NCI-H524 treated with DMSO at 0.1 percent for 48 hours (cell line): ENCODE results near the gene USP5.

Experiments used
- DNase-seq: peaks from one replicate; lab custom pipeline; 2025; lab: John Stamatoyannopoulos, UW

The USP5 gene

DNA sequence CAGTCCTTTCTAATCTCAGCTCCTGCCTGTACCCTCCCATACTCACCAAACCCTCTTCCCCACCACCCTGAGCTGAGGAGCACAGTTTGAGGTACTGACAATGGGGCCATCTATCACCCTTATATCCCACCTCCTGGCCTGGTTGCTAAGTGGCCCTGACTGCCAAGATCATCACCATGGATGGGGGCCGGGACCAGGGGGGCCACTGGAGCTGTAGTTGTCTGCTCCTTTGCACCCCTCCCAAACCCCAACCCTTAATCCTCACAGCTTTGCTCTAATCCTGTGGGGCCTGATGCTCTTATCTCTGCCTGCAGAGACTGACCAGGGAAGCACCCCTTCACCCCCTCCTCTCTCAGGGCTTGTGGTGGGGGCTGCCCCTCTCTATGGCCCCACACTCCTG is 11.6 kb upstream of the USP5 start:
- DNase-seq = peak; percentile 95

DNA sequence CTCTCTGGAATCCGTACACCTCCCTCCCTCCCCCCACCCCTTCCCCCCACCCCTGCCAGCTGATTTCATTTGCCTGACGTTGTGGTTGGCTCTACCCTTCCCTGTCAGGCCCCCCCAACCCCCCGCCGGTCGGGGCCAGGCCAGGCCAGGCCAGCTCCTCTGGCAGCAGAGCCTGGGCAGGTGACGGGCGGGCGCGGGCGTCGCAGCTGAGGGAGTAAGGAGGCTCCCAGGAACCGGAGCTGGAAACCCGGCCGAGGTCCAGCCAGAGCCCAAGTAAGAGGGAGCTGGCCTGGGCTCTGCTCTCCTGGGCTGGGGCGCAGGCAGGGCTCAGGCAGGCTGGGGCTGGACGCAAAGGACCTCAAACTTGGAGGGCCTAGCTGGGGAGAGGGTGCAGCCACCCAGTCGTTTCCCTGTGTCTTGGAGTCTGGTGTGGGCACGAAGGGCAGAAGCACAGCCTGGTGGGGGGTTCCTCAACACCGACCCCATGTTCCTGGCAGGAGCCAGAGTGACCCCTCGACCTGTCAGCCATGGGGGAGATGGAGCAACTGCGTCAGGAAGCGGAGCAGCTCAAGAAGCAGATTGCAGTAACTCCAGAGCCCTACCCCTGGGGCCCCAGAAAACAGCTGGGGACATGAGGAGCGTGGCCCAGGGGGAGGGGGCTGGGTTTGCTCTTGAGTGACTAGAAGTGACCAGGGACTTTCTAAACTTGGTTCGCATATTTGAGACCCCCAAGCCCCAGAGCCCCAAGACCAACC is 11.0 kb upstream of the USP5 start, which contains the start of gene GNB3:
Gene GNB3 (plus strand): TSS at position 165 of the 755 bp plus-strand sequence. CDS start 363 bp downstream, at position 528.
- no peak for DNase-seq

DNA sequence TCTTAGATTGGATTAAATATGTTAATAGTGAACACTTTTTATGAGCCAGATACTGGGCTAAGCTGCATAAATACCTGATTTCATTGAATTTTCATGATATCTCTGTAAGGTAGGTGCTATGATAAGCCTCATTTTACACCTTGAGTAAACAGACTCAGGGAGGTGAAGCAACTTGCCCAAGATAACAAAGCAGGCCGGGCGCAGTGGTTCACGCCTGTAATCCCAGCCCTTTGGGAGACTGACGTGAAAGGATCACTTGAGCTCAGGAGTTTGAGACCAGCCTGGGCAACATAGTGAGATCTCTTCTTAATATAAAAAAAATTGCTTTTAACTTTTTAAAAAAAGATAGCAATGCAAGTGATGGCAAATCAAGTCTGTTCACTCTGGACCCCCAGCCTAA is 9.9 kb upstream of the USP5 start:
- no peak for DNase-seq

DNA sequence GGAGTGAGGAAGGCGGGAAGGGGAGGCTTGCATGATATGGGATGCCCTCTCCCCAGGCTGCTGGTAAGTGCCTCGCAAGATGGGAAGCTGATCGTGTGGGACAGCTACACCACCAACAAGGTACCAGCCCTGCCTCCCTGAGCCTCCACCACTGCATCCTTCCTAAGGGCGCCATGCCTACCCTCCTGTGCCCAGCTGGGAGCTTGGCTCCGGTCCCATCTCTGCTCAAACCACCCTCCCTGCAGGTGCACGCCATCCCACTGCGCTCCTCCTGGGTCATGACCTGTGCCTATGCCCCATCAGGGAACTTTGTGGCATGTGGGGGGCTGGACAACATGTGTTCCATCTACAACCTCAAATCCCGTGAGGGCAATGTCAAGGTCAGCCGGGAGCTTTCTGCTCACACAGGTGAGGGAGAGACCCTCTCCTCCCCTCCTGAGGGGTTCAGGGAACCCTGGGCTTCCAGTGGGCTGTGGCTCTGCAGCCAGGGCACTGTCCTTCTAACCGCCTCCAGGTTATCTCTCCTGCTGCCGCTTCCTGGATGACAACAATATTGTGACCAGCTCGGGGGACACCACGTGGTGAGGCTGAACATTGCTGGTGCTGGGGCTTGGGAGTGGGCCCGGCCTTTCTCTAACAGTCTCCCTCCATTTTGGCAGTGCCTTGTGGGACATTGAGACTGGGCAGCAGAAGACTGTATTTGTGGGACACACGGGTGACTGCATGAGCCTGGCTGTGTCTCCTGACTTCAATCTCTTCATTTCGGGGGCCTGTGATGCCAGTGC is 8.6 kb upstream of the USP5 start:
- no peak for DNase-seq

DNA sequence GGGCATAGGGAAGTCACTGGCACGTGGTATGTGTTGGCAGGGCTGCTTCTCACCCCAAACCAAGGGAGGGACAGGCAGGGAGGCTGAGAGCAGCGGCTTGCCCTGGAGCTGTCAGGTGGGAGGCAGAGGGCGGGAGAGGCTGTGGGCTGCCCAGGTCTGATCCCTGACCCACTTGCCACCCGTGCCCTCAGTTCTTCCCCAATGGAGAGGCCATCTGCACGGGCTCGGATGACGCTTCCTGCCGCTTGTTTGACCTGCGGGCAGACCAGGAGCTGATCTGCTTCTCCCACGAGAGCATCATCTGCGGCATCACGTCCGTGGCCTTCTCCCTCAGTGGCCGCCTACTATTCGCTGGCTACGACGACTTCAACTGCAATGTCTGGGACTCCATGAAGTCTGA is 6.6 kb upstream of the USP5 start:
- no peak for DNase-seq

DNA sequence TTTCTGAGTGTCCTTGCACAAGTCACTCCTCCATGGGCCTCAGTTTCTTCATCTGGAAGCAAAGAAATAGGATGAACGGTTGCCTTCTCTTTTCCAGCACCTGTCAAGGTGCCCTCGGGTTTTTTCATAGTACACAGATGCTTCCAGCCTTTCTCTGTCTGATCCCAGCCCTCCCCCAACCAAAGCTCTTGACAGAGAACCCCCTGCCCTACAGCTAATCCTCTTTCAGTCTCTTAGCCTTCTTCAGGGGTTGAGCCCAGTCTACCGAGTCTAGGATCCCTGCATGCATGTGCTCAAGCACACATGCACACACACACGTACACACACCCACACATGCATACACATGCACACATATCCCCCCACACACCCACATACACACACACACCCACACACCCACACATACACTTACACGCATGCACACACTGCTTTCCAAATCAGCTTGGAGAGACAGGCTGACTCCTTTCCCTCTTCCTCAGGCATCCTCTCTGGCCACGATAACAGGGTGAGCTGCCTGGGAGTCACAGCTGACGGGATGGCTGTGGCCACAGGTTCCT is 5.6 kb upstream of the USP5 start:
- no peak for DNase-seq

DNA sequence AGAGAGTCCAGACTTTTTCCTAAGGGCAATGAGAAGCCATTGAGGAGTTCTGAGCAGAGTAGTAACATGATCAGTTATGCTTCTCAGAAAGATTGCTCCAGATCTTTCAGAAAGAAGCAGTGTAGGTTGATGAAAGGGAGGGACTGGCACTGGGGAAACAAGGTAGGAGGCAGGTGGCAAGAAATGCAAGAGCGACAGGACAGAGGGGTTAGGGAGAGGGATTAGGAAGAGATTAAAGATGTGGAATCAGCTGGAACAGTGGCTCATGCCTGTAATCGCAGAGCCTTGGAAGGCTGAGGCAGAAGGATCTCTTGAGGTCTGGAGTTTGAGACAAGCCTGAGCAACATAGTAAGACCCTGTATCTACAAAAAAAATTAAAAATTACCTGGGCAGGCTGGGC is 4.3 kb upstream of the USP5 start:
- no peak for DNase-seq

DNA sequence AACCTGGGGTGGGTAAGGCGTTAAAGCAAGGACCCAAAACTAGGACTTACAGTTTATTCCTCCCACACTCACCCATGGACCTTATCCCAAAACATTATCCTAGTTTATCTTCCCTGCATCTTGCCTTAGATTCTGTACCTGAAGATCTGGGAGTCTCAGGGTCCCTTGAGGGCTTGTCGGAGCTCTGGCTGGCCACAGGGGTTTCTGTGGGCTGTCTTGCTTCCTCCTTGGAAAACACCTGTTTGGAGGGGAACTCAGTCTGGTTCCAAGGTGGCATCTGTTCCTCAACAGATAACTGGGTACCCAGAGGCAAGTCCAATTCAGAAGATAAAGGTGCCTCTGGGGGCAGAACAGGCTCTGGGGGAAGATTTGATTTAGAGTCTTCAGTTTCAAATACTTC is 2.5 kb upstream of the USP5 start:
- DNase-seq = no peak

DNA sequence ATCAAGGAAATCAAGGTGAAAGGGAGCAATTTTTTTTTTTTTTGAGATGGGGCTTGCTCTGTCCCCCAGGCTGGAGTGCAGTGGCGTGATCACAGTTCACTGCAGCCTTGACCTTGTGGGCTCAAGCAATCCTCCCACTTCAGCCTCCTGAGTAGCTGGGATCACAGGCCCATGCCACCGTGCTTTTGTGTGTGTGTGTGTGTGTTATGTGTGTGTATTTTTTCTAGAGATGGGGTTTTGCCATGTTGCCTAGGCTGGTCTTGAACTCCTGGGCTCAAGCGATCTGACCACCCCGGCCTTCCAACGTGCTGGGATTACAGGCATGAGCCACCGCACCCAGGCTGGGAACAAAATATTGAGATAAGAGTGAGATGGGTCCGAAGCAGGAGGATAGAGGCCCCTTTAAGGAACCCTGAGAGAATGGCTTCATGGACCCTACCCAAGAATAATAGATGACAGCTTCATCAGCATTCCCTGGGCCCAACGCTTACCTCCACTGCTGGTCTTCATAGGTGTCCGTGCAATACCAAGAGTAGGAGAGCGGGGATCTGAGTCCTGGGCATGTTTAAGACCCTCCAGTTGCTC is 1.9 kb upstream of the USP5 start:
- no peak for DNase-seq

DNA sequence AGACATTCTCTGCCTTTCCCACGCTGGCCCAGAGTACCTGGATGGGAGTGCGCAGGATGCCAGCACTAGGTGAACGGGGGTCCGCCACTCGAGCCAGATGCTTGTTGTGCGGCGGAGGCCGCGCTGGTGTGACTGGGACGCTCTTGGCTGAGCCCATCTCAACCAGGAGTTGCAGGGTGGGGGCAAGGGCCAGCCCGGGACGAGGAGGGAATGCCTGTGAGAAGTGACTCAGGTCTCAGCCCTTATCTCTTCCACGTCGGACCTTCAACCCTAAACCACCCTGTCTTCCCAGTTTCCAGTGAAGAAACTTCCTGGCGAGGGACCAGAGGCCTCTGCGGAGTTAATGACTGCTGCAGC is 1.2 kb upstream of the USP5 start:
- DNase-seq = no peak

DNA sequence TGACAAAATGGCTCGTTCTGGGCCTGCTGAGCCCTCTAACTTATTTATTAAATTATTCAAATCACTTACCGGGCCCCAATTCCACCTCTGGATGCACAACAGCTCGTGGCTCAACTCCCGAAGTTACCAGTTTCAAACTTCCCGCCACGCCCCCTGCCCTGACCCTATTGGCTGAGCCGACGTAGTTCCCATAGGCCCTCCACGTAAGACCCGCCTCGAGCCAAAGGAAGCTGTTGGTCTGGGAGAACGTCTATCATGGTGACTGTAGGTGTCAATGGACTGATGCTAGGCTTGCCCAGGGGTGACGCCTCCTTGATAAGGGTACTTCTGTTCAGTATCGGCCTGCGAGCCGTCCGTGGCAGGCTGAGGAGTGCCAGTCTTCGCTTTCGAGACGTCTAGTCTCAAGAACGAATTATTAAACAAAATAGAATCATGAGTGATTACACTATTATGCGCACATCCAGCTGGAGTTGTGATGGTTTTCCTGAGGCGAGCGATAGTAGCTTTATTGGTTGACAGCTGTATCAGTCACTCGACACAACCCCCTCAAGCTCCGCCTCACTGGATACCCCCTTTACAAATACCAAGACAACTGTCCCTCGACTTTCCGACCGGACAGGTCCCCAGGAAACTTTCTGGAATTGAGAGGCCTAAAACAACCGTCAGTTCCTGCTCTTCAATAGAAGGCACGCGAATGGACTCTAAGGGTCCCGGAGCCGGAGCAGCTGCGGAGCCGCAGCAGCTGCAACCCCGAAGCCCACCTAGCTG is 613 bp upstream of the USP5 start, which contains the start of gene CDCA3:
Gene CDCA3 (minus strand): TSS at position 134 of the 768 bp plus-strand sequence. CDS start 334 bp downstream, outside the sequence.
- peak; percentile 82 for DNase-seq

DNA sequence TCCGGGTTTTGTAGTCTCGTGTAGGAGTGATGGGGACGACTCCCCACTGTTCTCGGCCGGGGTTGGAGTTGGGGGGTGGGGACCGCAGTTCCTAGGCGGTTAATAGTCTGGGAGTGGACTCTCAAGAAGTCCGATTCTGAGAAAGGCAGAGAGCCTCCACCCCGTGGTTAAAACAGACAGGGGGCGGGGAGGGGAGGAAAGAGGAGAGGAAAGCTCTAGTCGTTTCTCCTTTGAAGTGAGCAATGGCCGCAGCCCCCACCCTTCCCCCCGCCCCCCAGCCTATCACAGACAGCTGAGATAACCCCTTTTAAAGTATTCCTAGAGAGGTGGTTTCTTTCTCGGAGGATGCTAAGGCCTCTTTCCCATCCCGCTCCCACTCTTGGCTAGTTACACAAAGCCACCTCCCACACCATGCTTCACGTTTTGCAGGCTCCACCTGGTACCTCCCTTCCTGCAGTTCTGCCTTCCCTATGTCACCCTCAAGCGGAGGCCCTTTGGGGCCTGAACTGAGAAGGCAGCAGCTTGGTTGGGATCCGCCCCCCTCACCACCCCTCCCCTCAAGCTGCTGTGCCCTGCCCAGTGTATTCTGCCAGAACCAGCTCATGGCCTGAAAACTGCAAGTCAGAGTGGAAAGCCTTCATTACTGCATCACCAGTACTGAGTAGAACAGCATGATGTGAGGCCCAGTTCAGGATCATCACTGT is 853 bp downstream of the USP5 start:
- DNase-seq = no peak

DNA sequence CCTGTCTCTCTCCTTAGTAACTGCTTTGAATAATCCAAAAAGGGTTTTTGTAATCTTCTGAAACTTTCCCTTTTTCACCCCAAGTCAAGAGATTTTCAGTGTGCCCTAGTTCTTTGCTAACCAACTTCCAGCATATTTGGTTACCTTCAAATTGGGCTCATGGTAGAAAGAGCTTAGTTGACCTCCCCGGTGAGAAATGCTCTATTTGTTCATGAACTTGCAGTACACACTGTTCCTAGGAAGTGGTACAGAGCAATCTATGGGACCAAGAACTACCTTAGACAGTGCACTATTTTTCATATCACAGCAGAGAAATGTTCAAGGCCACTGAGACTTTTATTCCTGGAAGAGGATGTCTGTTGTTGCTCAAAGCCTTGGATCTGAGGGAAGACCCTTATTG is 1.7 kb downstream of the USP5 start:
- no peak for DNase-seq

DNA sequence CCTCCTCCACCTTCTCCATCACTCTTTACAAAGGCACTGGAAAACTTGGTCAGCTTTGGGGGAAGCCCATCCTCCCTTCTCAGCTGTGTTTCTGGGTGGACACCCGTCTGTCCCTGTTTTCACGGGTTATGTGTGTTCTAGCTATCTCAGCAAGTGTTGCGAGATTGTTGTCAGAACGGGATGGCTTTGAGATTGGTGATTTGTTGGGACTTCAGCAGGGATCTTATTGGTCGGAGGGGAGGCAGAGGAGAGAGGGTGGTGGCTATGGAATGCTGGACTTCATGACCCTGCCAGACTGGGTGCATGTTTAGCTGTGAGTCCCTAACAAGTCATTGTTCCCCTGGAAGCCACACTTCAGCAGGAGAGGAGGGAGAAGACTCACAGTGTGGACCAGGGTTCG is 2.1 kb downstream of the USP5 start:
- DNase-seq = no peak

DNA sequence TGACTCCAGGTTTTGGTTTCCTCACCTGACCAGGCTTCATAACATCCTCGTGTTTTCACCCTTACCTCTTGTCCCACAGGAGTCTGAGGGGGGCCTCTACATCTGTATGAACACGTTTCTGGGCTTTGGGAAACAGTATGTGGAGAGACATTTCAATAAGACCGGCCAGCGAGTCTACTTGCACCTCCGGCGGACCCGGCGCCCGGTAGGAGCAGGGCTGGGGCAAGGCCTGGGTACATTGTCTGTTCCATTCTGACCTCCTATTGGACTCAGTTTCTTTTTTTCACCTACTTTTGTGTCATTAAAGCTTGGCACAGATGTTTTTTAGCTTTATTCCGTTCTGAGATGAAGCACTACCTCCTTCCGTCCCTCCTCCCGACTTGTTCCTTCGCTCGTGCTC is 3.4 kb downstream of the USP5 start:
- DNase-seq = no peak

DNA sequence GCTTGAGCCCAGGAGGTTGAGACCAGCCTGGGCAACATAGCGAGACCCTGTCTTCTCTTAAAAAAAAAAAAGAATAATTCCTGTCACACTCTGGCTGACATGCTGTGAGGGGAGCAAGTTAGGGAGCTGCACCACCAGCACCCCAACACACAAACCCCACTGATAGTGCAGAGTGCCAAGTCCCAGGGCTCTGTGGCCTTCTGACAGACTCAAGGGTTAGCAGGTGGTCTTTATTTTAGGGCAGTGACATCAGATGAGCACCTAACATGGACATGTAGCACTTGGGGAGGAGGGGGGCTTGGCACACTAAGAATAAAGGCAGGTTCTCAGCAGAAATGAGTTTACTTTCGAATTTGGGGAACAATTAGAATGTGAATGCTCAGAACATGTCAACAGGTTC is 6.8 kb downstream of the USP5 start:
- DNase-seq = no peak

DNA sequence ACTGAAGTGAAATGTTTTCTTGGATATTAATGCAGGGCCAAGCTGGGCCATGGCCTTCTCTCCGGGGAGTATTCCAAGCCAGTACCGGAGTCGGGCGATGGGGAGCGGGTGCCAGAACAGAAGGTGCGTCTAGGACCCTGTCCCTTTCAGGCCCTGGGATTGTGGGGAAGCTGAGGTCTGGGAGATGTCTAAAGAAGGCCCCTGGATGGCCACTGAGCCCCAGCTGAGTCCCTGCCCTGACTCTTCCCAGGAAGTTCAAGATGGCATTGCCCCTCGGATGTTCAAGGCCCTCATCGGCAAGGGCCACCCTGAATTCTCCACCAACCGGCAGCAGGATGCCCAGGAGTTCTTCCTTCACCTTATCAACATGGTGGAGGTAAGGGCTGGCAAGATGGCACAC is 8.2 kb downstream of the USP5 start:
- no peak for DNase-seq

DNA sequence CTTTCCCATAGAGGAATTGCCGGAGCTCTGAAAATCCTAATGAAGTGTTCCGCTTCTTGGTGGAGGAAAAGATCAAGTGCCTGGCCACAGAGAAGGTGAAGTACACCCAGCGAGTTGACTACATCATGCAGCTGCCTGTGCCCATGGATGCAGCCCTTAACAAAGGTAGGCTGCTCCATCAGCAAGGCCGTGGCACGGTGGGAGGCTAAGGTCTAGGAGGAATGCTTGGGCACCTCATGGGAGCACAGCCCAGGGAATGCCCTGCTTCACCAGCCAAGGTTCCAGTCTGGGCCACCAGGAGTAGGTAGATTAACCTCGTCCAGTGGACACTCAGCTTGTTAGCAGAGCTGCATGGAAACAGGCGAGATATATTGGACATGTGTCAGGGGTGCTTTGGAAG is 9.0 kb downstream of the USP5 start:
- DNase-seq = no peak

DNA sequence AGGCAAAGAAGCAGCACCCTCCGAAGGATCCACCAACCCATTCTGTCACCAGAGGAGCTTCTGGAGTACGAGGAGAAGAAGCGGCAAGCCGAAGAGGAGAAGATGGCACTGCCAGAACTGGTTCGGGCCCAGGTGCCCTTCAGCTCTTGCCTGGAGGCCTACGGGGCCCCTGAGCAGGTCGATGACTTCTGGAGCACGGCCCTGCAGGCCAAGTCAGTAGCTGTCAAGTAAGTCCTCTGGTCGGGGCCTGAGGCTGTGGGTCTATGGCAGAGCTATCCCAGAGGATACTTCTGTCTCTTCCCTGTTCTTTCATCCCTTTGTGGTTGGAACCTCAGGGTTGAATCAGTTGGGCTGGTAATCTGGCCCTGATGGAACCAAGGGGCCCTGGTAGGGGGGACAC is 9.4 kb downstream of the USP5 start:
- DNase-seq = no peak

DNA sequence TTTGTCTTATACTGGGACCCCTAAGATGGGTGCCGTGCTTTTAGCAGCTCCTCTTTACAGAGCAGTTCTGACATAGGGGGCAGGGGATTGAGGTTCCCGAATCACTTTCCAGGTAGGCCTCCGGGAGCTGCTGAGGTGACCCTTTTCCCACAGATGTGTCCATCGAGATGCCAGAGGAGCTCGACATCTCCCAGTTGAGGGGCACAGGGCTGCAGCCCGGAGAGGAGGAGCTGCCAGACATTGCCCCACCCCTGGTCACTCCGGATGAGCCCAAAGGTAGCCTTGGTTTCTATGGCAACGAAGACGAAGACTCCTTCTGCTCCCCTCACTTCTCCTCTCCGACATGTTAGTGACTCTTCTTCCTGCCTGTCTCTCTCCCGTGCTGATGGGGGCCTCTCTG is 11.1 kb downstream of the USP5 start:
- DNase-seq = no peak

DNA sequence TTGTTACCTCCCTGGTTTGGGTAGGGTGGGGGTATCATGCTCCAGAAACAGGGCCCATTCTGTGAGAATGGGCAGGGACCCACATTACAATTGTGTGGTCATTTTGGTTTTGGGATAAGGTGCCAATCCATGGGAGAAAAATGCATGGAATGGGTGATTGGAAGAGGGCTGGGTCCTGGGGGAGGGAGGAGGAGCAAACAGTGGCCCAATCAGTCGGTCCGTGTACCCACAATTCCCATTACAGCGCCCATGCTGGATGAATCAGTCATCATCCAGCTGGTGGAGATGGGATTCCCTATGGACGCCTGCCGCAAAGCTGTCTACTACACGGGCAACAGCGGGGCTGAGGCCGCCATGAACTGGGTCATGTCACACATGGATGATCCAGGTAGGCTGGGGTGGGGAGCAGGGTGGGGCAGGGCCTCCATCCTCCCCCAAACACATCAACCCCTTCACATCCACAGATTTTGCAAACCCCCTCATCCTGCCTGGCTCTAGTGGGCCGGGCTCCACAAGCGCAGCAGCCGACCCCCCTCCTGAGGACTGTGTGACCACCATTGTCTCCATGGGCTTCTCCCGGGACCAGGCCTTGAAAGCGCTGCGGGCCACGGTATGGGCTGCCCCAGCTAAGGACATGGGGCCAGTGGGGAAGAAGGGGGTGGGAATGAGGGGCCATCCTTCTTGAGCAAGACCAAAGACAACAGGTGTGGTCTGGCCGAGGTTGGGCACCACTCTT is 11.8 kb downstream of the USP5 start:
- DNase-seq = no peak
